HepG2 (cell line): Measurements from ENCODE around the gene MFSD12. TPM values are rescaled to one million over a fixed set of nuclear protein-coding genes. Genes with fewer than 3 reads are reported as not detected.

Experiments used
- ATAC-seq: fragments of 200-7000 bp; cut with Tn5 transposase; 3 replicates; pipeline ENCODE4 v1.9.1; 2020; ENCODE audit warnings: mild to moderate bottlenecking, moderate library complexity
- BruUV-seq: library from RNA; stranded (reverse); fragments of 400-500 nt; replicated peaks from 2 replicates; lab custom pipeline; 2021; lab: Mats Ljungman, UMichigan
- CTCF ChIA-PET: fragments of 300-600 bp; formaldehyde crosslinking; extraction: SDS; loops from one replicate; lab custom pipeline; 2021; ENCODE audit warnings: low total read pairs, inconsistent platforms, low intra/inter-chr PET ratio; lab: Yijun Ruan, JAX
- POLR2A ChIA-PET: fragments of 350-600 bp; sonication (Branson Sonifier 250); formaldehyde crosslinking; loops from one replicate; lab custom pipeline; 2020; ENCODE audit warnings: antibody characterized with exemption, inconsistent platforms; lab: Yijun Ruan, JAX
- DNase-seq: peaks from one replicate; pipeline ENCODE4 v3.0.0-alpha.2; 2015; ENCODE audit warnings: low spot score
- FAIRE-seq: peaks from 3 replicates; lab custom pipeline; 2011; peaks lifted over from hg19 to GRCh38; lab: Jason Lieb, UNC
- H2AFZ ChIP-seq: one replicate; pipeline ENCODE4 v1.6.1; 2011; ENCODE audit warnings: low read length, inconsistent platforms
- H3K27ac ChIP-seq: fragments of 300-600 bp; 3 replicates; pipeline ENCODE4 v1.8.0; 2011; ENCODE audit warnings: mixed run types, mild to moderate bottlenecking, mixed read lengths, low read length, inconsistent platforms; ENCODE audit not compliant: insufficient read depth; ENCODE audit errors: extremely low read length
- H3K27me3 ChIP-seq, 2 experiments: fragments of 200-600 bp in 1 of 2; 2 replicates in 1 of 2; 3 replicates in 1 of 2; pipeline versions ENCODE4 v1.6.0 to v1.8.0; 2011; ENCODE audit warnings: low read length in 2 of 2, mild to moderate bottlenecking in 2 of 2, moderate library complexity in 2 of 2, inconsistent platforms in 1 of 2; ENCODE audit not compliant: insufficient read depth in 2 of 2, control insufficient read depth in 1 of 2
- H3K36me3 ChIP-seq, 2 experiments: fragments of 200-600 bp in 1 of 2; replicated peaks in 1 of 2; 2 replicates in 1 of 2; 3 replicates in 1 of 2; pipeline versions ENCODE4 v1.5.1 to v1.8.0; 2011; ENCODE audit warnings: low read length in 2 of 2, inconsistent platforms in 1 of 2; ENCODE audit not compliant: insufficient read depth in 2 of 2, control insufficient read depth in 1 of 2
- H3K4me1 ChIP-seq: 2 replicates; pipeline ENCODE4 v1.5.1; 2012; ENCODE audit warnings: low read length, inconsistent platforms; ENCODE audit not compliant: insufficient read depth
- H3K4me2 ChIP-seq: 2 replicates; pipeline ENCODE4 v1.6.0; 2011; ENCODE audit warnings: low read depth, low read length, inconsistent platforms
- H3K4me3 ChIP-seq, 3 experiments: fragments of 200-600 bp in 1 of 3; sonication (generic), shearing (Covaris generic) in 1 of 3; replicated peaks in 1 of 3; 2 replicates each; pipeline ENCODE4 v1.5.1; 2011 to 2016; ENCODE audit warnings: low read length in 3 of 3, inconsistent platforms in 2 of 3, low read depth in 2 of 3, mild to moderate bottlenecking in 2 of 3, control low read depth in 1 of 3, mixed read lengths in 1 of 3; ENCODE audit not compliant: insufficient read depth in 1 of 3
- H3K79me2 ChIP-seq: one replicate; pipeline ENCODE4 v1.6.1; 2011; ENCODE audit warnings: low read length, inconsistent platforms; ENCODE audit not compliant: insufficient read depth
- H3K9ac ChIP-seq: 2 replicates; pipeline ENCODE4 v1.6.0; 2011; ENCODE audit warnings: mild to moderate bottlenecking, low read depth, low read length, inconsistent platforms; ENCODE audit not compliant: insufficient read depth
- H3K9me3 ChIP-seq: 2 replicates; pipeline ENCODE4 v1.5.1; 2012; ENCODE audit warnings: mild to moderate bottlenecking, low read length
- H4K20me1 ChIP-seq: 2 replicates; pipeline ENCODE4 v1.6.0; 2011; ENCODE audit warnings: inconsistent platforms, mild to moderate bottlenecking, low read length, moderate library complexity; ENCODE audit not compliant: insufficient read depth
- CBFB ChIP-seq: sonication (generic); formaldehyde crosslinking; IDR thresholded peaks from 2 replicates; pipeline ENCODE4 v1.4.0; 2020; ENCODE audit warnings: missing genetic modification reagents
- FOXK1 ChIP-seq: sonication (generic); formaldehyde crosslinking; IDR thresholded peaks from 2 replicates; pipeline ENCODE4 v1.4.0; 2020; ENCODE audit warnings: low read depth, missing genetic modification reagents, borderline replicate concordance
- FUBP1 ChIP-seq: sonication (generic); formaldehyde crosslinking; IDR thresholded peaks from 2 replicates; pipeline ENCODE4 v1.5.1; 2020; ENCODE audit warnings: missing genetic modification reagents, mild to moderate bottlenecking, borderline replicate concordance
- MBNL3 ChIP-seq: fragments of 250-450 bp; sonication (Bioruptor Pico); conservative IDR thresholded peaks from 2 replicates; pipeline ENCODE4 v1.8.0; 2022; ENCODE audit warnings: mild to moderate bottlenecking, inconsistent platforms
- PTBP1 ChIP-seq: fragments of 200-400 bp; formaldehyde crosslinking; IDR thresholded peaks from 2 replicates; pipeline ENCODE4 v1.6.1; 2018; ENCODE audit warnings: low read length, low read depth; ENCODE audit not compliant: poor library complexity, severe bottlenecking
- RBM22 ChIP-seq: fragments of 200-400 bp; formaldehyde crosslinking; optimal IDR thresholded peaks from 2 replicates; pipeline ENCODE3; 2017; ENCODE audit warnings: mild to moderate bottlenecking, low read length, moderate library complexity
- REL ChIP-seq: sonication (generic); formaldehyde crosslinking; conservative IDR thresholded peaks from 2 replicates; pipeline ENCODE4 v1.8.0; 2022; ENCODE audit warnings: mild to moderate bottlenecking, missing genetic modification reagents, moderate library complexity
- RFXAP ChIP-seq: sonication (generic); formaldehyde crosslinking; IDR thresholded peaks from 2 replicates; pipeline ENCODE4 v1.4.0; 2020; ENCODE audit warnings: missing genetic modification reagents, borderline replicate concordance
- ZFP36 ChIP-seq: fragments of 150-350 bp; IDR thresholded peaks from 2 replicates; pipeline ENCODE4 v1.6.1; 2018; ENCODE audit warnings: borderline replicate concordance, low read length, low read depth; ENCODE audit not compliant: partially characterized antibody
- ZNF224 ChIP-seq: sonication (generic); formaldehyde crosslinking; IDR thresholded peaks from 2 replicates; pipeline ENCODE4 v1.5.0; 2020; ENCODE audit warnings: mild to moderate bottlenecking, missing genetic modification reagents
- ZNF256 ChIP-seq: sonication (generic); formaldehyde crosslinking; conservative IDR thresholded peaks from 2 replicates; pipeline ENCODE4 v1.4.0; 2020; ENCODE audit warnings: missing genetic modification reagents
- ZNF275 ChIP-seq: sonication (generic); formaldehyde crosslinking; IDR thresholded peaks from 2 replicates; pipeline ENCODE4 v1.8.0; 2022; ENCODE audit warnings: missing genetic modification reagents, mild to moderate bottlenecking, inconsistent platforms, borderline replicate concordance
- ZNF296 ChIP-seq: sonication (generic); formaldehyde crosslinking; conservative IDR thresholded peaks from 2 replicates; pipeline ENCODE4 v1.5.0; 2020; ENCODE audit warnings: mild to moderate bottlenecking, missing genetic modification reagents
- ZNF354B ChIP-seq: sonication (generic); formaldehyde crosslinking; IDR thresholded peaks from 2 replicates; pipeline ENCODE4 v1.8.0; 2022; ENCODE audit warnings: mild to moderate bottlenecking, missing genetic modification reagents
- ZNF766 ChIP-seq: sonication (generic); formaldehyde crosslinking; IDR thresholded peaks from 2 replicates; pipeline ENCODE4 v1.5.0; 2020; ENCODE audit warnings: missing genetic modification reagents, borderline replicate concordance
- ZSCAN12 ChIP-seq: sonication (generic); formaldehyde crosslinking; IDR thresholded peaks from 2 replicates; pipeline ENCODE4 v1.9.0; 2021; ENCODE audit warnings: mild to moderate bottlenecking, missing genetic modification reagents
- ZSCAN22 ChIP-seq: sonication (generic); formaldehyde crosslinking; IDR thresholded peaks from 2 replicates; pipeline ENCODE4 v1.4.0; 2020; ENCODE audit warnings: mild to moderate bottlenecking, missing genetic modification reagents
- WGBS: methylation state at CpG from one replicate; pipeline ENCODE4 v1.1.6; 2017; ENCODE audit warnings: low lambda C conversion rate; 5-methylcytosine and 5-hydroxymethylcytosine counted together
- in situ Hi-C: cut with HindIII; loops from 2 replicates; pipeline ENCODE4 v1.10.0; 2017; ENCODE audit warnings: low pct_unique_long_range_greater_than_20kb; ENCODE audit not compliant: extremely low pct_ligation_motif_present
- intact Hi-C: fragments of 100-400 bp; cut with micrococcal nuclease; formaldehyde crosslinking; loops from one replicate; pipeline ENCODE4 v1.10.0; 2022; ENCODE audit not compliant: unreplicated experiment
- polyA plus RNA-seq, 8 experiments: library from polyadenylated mRNA; depleted of rRNA in 3 of 8; stranded (reverse) in 7 of 8; unstranded in 1 of 8; fragments of >200 nt; fragmentation: Illumina TruSeq in 4 of 8; extraction: Trizol in 4 of 8; gene quantifications; 2 replicates each; pipeline versions ENCODE4 v1.2.1 to v1.2.3, GENCODE V29; 2011 to 2016; ENCODE audit warnings: low read depth in 4 of 8, missing spikeins in 1 of 8, mixed read lengths in 1 of 8; ENCODE audit not compliant: insufficient read depth in 1 of 8
- total RNA-seq, 5 experiments: library from RNA; depleted of rRNA; stranded (reverse); fragments of >200 nt; fragmentation: Illumina TruSeq; extraction: Trizol; gene quantifications; 2 replicates each; pipeline ENCODE4 v1.2.3, GENCODE V29; 2016; ENCODE audit warnings: low read depth in 1 of 5
- TF ChIP-seq, protein P1 (sequence below): sonication (generic); formaldehyde crosslinking; IDR thresholded peaks from 2 replicates; pipeline ENCODE4 v1.5.1; 2020; ENCODE audit warnings: missing genetic modification reagents, mild to moderate bottlenecking, borderline replicate concordance
- TF ChIP-seq, protein P2 (sequence below): sonication (generic); formaldehyde crosslinking; IDR thresholded peaks from 2 replicates; pipeline ENCODE4 v1.5.1; 2020; ENCODE audit warnings: mild to moderate bottlenecking, moderate library complexity, missing genetic modification reagents

The MFSD12 gene
- total and polyA plus RNA-seq, 2 of the 13 experiments (the other 11 are each of a cell fraction or from before 2014, with no cell fraction given) = 27.2 to 29.1 TPM

DNA sequence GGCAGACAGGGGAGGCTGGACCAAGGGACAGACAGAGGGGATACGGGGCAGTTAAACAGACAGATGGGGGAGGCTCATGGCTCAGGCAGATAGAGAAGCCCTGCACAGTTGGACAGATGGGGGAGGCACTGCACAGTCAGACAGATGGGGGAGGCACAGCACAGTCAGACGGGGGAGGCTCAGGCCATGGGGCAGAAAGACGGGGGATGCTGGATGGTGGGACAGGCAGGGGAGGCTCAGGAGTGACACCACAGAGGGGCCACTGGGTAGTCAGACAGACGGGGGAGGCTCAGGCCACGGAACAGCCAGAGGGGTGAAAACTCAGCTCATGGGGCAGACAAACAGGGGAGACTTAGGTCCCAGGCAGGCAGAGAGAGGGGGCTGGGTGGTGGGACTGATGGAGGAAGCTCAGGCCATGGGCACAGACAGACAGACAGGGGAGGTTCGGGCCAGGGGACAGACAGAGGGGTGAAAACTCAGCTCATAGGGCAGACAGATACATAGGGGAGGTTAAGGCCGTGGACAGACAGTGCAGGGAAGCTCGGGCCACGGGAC lies 886 bp downstream of the MFSD12 start:
- H3K36me3 ChIP-seq = no peaks in the 10 kb centered on the region
- ChIA-PET POLR2A (interaction anchor here (2.3 kb wide), 1 partner anchor 76 kb away, joined by 6 read pairs; the partner anchor contains the start of gene SMIM24), CTCF (no interaction called here)
- FAIRE-seq (no peak), DNase-seq (no peak), ATAC-seq (no peak; the same call in 2 of the 3 replicates)
- no peaks in the 10 kb centered on the region for H4K20me1 ChIP-seq
- H3K4me1 ChIP-seq = peaks cover 54% of the 10 kb centered on the region
- WGBS = 33% methylated on average over 9 of the region's 9 CpGs
- peak overlapping the region; percentile 87 for H3K9ac ChIP-seq
- intact Hi-C loops (no loop called here), in situ Hi-C loops (no loop called here)
- H3K9me3 ChIP-seq = no peaks in the 10 kb centered on the region
- peaks cover 14% of the 10 kb centered on the region for H3K79me2 ChIP-seq
- H3K4me2 ChIP-seq = peak overlapping the region; percentile 96
- no peak overlapping the region for H3K27ac ChIP-seq
- no TSS peak for BruUV-seq
- peak overlapping the region; percentile 85 to 95 (median 91); a peak in 5 of 6 replicates for H3K4me3 ChIP-seq
- no peaks in the 10 kb centered on the region for H3K27me3 ChIP-seq
- H2AFZ ChIP-seq = no peak overlapping the region
- no peak for TF ChIP-seq ZNF296 (CRISPR knock-in tag)
- 0 out of 2 replicates have a peak, but pooled peaks have one; percentile 54 for TF ChIP-seq ZNF275
- no peak for TF ChIP-seq ZNF766 (CRISPR knock-in tag)
- TF ChIP-seq REL (CRISPR knock-in tag) = no peak
- TF ChIP-seq FOXK1 = no peak
- TF ChIP-seq RFXAP (CRISPR knock-in tag) = 0 out of 2 replicates have a peak, but pooled peaks have one; percentile 52
- TF ChIP-seq, protein P1, sequence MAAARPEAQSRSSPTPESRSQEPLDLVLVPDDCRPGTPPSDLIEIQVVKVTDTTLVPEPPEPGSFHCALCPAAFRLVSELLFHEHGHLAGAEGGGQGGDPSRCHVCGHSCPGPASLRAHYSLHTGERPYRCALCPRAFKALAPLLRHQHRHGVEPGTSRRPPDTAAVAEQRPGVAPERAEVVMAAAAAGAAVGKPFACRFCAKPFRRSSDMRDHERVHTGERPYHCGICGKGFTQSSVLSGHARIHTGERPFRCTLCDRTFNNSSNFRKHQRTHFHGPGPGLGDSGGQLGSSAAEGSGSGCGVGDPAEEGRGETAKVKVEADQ (CRISPR knock-in tag) = no peak
- no peak for TF ChIP-seq CBFB (CRISPR knock-in tag)
- TF ChIP-seq ZSCAN22 (CRISPR knock-in tag) = peak; percentile 100
- peak; percentile 90 for TF ChIP-seq ZFP36
- TF ChIP-seq RBM22 = no peak
- no peak for TF ChIP-seq ZSCAN12
- no peak for TF ChIP-seq ZNF354B (CRISPR knock-in tag)
- TF ChIP-seq, protein P2, sequence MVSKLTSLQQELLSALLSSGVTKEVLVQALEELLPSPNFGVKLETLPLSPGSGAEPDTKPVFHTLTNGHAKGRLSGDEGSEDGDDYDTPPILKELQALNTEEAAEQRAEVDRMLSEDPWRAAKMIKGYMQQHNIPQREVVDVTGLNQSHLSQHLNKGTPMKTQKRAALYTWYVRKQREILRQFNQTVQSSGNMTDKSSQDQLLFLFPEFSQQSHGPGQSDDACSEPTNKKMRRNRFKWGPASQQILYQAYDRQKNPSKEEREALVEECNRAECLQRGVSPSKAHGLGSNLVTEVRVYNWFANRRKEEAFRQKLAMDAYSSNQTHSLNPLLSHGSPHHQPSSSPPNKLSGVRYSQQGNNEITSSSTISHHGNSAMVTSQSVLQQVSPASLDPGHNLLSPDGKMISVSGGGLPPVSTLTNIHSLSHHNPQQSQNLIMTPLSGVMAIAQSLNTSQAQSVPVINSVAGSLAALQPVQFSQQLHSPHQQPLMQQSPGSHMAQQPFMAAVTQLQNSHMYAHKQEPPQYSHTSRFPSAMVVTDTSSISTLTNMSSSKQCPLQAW (CRISPR knock-in tag) = no peak
- TF ChIP-seq PTBP1 = peak; percentile 21
- TF ChIP-seq ZNF224 (CRISPR knock-in tag) = 0 out of 2 replicates have a peak, but pooled peaks have one; percentile 0
- TF ChIP-seq MBNL3 (CRISPR knock-in tag) = no peak
- TF ChIP-seq ZNF256 = no peak
- no peak for TF ChIP-seq FUBP1
